ENCODE results near the gene DRD1.

DRD1 gene

DNA sequence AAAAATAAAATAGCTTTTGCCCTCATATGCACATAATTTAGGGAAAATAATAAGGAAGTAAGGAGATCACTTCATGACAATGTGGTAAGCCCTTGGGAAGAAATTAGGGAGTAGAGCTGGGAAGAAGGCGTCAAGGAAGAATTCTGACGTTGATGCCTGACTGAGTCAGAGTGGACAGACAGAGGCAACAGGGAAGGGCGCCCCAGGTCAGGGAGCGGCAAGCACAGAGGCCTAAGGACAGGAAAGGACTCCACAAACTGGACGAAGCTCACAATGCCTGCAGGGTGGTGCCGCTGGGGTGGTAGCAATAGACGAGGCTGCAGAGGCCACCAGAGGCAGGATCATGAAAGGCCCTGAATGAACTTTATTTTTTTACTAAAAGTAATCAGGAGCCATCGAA lies 7.6 kb downstream of the DRD1 start:
- TF ChIP-seq TAF1 (IDR thresholded peaks at IDR 0.05; ENCODE audit: borderline replicate concordance, insufficient read depth, low read length): no peak
- TF ChIP-seq SIN3A (IDR thresholded peaks at IDR 0.05; ENCODE audit: borderline replicate concordance, insufficient read depth, low read length): no peak
- TF ChIP-seq, protein P1, sequence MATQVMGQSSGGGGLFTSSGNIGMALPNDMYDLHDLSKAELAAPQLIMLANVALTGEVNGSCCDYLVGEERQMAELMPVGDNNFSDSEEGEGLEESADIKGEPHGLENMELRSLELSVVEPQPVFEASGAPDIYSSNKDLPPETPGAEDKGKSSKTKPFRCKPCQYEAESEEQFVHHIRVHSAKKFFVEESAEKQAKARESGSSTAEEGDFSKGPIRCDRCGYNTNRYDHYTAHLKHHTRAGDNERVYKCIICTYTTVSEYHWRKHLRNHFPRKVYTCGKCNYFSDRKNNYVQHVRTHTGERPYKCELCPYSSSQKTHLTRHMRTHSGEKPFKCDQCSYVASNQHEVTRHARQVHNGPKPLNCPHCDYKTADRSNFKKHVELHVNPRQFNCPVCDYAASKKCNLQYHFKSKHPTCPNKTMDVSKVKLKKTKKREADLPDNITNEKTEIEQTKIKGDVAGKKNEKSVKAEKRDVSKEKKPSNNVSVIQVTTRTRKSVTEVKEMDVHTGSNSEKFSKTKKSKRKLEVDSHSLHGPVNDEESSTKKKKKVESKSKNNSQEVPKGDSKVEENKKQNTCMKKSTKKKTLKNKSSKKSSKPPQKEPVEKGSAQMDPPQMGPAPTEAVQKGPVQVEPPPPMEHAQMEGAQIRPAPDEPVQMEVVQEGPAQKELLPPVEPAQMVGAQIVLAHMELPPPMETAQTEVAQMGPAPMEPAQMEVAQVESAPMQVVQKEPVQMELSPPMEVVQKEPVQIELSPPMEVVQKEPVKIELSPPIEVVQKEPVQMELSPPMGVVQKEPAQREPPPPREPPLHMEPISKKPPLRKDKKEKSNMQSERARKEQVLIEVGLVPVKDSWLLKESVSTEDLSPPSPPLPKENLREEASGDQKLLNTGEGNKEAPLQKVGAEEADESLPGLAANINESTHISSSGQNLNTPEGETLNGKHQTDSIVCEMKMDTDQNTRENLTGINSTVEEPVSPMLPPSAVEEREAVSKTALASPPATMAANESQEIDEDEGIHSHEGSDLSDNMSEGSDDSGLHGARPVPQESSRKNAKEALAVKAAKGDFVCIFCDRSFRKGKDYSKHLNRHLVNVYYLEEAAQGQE (IDR thresholded peaks at IDR 0.05; ENCODE audit: insufficient read depth in 1 of 2, low read depth in 2 of 2, low read length in 2 of 2): no peak
- no peak for TF ChIP-seq FOXP2 (optimal IDR thresholded peaks at IDR 0.05; ENCODE audit: borderline replicate concordance, extremely low read depth, extremely low read length, insufficient read depth)
- TF ChIP-seq POLR2AphosphoS5 (IDR thresholded peaks at IDR 0.05; ENCODE audit: low read depth, low read length): no peak

DNA sequence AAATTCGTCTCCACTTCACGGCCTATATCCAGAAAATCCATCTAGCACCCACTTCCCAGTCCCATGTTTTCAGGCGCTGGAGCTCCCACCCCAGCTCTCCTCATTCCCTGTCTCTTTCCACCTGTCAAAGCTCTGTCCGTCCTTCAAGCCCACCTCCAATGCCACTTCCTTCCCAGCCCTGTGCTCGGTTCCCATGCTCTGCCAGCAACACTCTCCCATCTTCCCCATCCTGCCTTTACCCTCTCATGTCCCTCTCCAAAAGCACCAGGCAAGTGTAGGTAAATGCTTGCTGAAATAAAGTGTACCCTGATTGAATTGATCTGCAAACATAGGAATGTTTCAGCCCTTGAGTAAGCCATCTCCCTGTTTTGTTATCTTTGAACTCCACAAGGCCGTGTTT lies 9.2 kb downstream of the DRD1 start:
- no peak for TF ChIP-seq SIN3A (IDR thresholded peaks at IDR 0.05; ENCODE audit: borderline replicate concordance, insufficient read depth, low read length)
- TF ChIP-seq FOXP2 (optimal IDR thresholded peaks at IDR 0.05; ENCODE audit: borderline replicate concordance, extremely low read depth, extremely low read length, insufficient read depth): no peak
- TF ChIP-seq TAF1 (IDR thresholded peaks at IDR 0.05; ENCODE audit: borderline replicate concordance, insufficient read depth, low read length): no peak
- TF ChIP-seq, protein P1 (IDR thresholded peaks at IDR 0.05; ENCODE audit: insufficient read depth in 1 of 2, low read depth in 2 of 2, low read length in 2 of 2): no peak
- TF ChIP-seq POLR2AphosphoS5 (IDR thresholded peaks at IDR 0.05; ENCODE audit: low read depth, low read length): no peak

DNA sequence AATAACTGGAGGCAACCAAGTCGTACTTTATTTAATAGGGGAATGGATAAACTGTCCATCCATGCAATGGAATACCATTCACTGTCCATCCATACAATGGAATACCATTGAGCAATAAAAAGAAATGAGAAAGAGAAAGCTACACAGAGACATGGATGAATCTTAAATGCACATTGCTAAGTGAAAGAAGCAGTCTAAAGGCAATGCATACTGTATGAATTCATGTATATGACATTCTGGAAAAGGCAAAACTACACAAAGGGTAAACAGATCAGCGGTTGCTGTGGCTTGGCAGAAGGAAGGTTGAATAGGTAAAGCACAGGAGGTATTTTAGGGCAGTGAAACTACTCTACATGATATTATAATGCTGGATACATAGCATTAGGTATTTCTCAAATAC lies 16.2 kb downstream of the DRD1 start:
- no peak for TF ChIP-seq TAF1 (IDR thresholded peaks at IDR 0.05; ENCODE audit: borderline replicate concordance, insufficient read depth, low read length)
- TF ChIP-seq POLR2AphosphoS5 (IDR thresholded peaks at IDR 0.05; ENCODE audit: low read depth, low read length): no peak
- no peak for TF ChIP-seq SIN3A (IDR thresholded peaks at IDR 0.05; ENCODE audit: borderline replicate concordance, insufficient read depth, low read length)
- no peak for TF ChIP-seq FOXP2 (optimal IDR thresholded peaks at IDR 0.05; ENCODE audit: borderline replicate concordance, extremely low read depth, extremely low read length, insufficient read depth)
- TF ChIP-seq, protein P1 (IDR thresholded peaks at IDR 0.05; ENCODE audit: insufficient read depth in 1 of 2, low read depth in 2 of 2, low read length in 2 of 2): no peak

DNA sequence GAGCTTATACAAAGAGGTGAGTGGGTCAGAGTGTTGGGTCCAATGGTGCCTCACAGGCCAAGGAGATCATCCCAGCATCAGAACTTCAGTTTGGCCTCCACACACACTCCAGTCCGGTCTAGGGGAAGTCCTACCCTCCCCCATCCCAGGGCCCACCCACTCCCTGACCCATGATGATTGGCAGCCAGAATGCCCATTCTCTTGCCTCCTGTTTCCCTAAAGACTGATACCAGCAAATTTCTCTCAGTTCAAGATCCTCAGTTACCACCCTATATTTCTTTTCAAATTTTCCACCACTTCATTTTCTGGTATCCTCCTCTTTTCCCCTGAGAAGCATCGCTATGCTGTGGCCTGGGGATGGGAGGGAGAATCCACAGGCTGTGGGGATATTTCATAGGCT lies 21.9 kb downstream of the DRD1 start:
- no peak for TF ChIP-seq FOXP2 (optimal IDR thresholded peaks at IDR 0.05; ENCODE audit: borderline replicate concordance, extremely low read depth, extremely low read length, insufficient read depth)
- no peak for TF ChIP-seq POLR2AphosphoS5 (IDR thresholded peaks at IDR 0.05; ENCODE audit: low read depth, low read length)
- TF ChIP-seq, protein P1 (IDR thresholded peaks at IDR 0.05; ENCODE audit: insufficient read depth in 1 of 2, low read depth in 2 of 2, low read length in 2 of 2): no peak
- no peak for TF ChIP-seq SIN3A (IDR thresholded peaks at IDR 0.05; ENCODE audit: borderline replicate concordance, insufficient read depth, low read length)
- no peak for TF ChIP-seq TAF1 (IDR thresholded peaks at IDR 0.05; ENCODE audit: borderline replicate concordance, insufficient read depth, low read length)

DNA sequence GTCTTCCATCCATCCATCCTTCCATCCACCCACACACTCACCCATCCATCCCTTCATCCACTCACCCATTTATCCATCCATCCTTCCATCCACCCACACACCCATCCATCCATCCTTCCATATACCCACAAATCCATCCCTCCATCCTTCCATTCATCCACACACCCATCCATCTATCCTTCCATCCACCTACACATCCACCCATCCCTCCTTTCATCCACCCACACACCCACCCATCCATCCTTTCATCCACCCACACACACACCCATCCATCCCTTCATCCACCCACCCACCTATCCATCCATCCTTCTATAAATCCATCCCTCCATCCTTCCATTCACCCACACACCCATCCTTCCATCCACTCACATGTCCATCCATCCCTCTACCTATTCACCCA lies 23.6 kb downstream of the DRD1 start:
- no peak for TF ChIP-seq SIN3A (IDR thresholded peaks at IDR 0.05; ENCODE audit: borderline replicate concordance, insufficient read depth, low read length)
- TF ChIP-seq, protein P1 (IDR thresholded peaks at IDR 0.05; ENCODE audit: insufficient read depth in 1 of 2, low read depth in 2 of 2, low read length in 2 of 2): no peak
- no peak for TF ChIP-seq FOXP2 (optimal IDR thresholded peaks at IDR 0.05; ENCODE audit: borderline replicate concordance, extremely low read depth, extremely low read length, insufficient read depth)
- no peak for TF ChIP-seq TAF1 (IDR thresholded peaks at IDR 0.05; ENCODE audit: borderline replicate concordance, insufficient read depth, low read length)
- no peak for TF ChIP-seq POLR2AphosphoS5 (IDR thresholded peaks at IDR 0.05; ENCODE audit: low read depth, low read length)
